ENCODE results near the gene RXFP4. TPM values are rescaled to one million over a fixed set of nuclear protein-coding genes. Genes with fewer than 3 reads are reported as not detected.

Gene RXFP4
- total RNA-seq, 1 donor from 2014 or later = not detected

GRCh38 chr1:155947292-155947691 is 5.9 kb downstream of the RXFP4 start:
- H4K20me1 ChIP-seq (ENCODE audit: insufficient read depth, low read length) = peaks cover 41% of the 10 kb centered on the region
- peaks cover 2% of the 10 kb centered on the region for H3K79me2 ChIP-seq (ENCODE audit: insufficient read depth, low read length)
- H3K36me3 Mint-ChIP-seq (ENCODE audit: low read depth, unreplicated experiment) = peaks cover 17% of the 10 kb centered on the region
- TF ChIP-seq EZH2 (IDR thresholded peaks at IDR 0.05; ENCODE audit: insufficient read depth, low read length) (no peak), CTCF (IDR thresholded peaks at IDR 0.05; ENCODE audit: insufficient read depth, low read depth, low read length) (no peak)
- no peaks in the 10 kb centered on the region for H3K9me3 Mint-ChIP-seq (ENCODE audit: unreplicated experiment)
- H3K4me1 Mint-ChIP-seq (ENCODE audit: low read depth, unreplicated experiment) = peaks cover 8% of the 10 kb centered on the region
- H3K9ac ChIP-seq (ENCODE audit: low read length) = no peak overlapping the region
- no peak overlapping the region for H3K4me3 ChIP-seq (ENCODE audit: insufficient read depth, low read depth, low read length)
- no peak overlapping the region for H3K27ac Mint-ChIP-seq (ENCODE audit: unreplicated experiment)
- H3K4me3 Mint-ChIP-seq (ENCODE audit: unreplicated experiment) = no peak overlapping the region
- no peaks in the 10 kb centered on the region for H3K27me3 Mint-ChIP-seq (ENCODE audit: low read depth, unreplicated experiment)
- H3K27me3 ChIP-seq (ENCODE audit: insufficient read depth, low read length) = no peaks in the 10 kb centered on the region
- H3K27ac ChIP-seq (ENCODE audit: low read depth, low read length) = no peak overlapping the region
- DNase-seq (ENCODE audit: low read depth) (no peak), FAIRE-seq (no peak)
- no peaks in the 10 kb centered on the region for H3K4me1 ChIP-seq (ENCODE audit: insufficient read depth, low read length)
- peaks cover 49% of the 10 kb centered on the region for H3K36me3 ChIP-seq (ENCODE audit: insufficient read depth, low read length)
- H3K4me2 ChIP-seq (ENCODE audit: low read length) = no peak overlapping the region
- H3K9me3 ChIP-seq (ENCODE audit: insufficient read depth, low read depth, low read length) = no peaks in the 10 kb centered on the region
- no peak overlapping the region for H2AFZ ChIP-seq (ENCODE audit: low read depth, low read length)

- H3K4me2 ChIP-seq (ENCODE audit: low read length) = no peak overlapping the region
- peaks cover 54% of the 10 kb centered on the region for H3K36me3 ChIP-seq (ENCODE audit: insufficient read depth, low read length)
- H3K36me3 Mint-ChIP-seq (ENCODE audit: low read depth, unreplicated experiment) = peaks cover 17% of the 10 kb centered on the region
- FAIRE-seq (no peak), DNase-seq (ENCODE audit: low read depth) (no peak)
- H3K4me1 Mint-ChIP-seq (ENCODE audit: low read depth, unreplicated experiment) = peaks cover 8% of the 10 kb centered on the region
- peaks cover 6% of the 10 kb centered on the region for H3K79me2 ChIP-seq (ENCODE audit: insufficient read depth, low read length)
- no peak overlapping the region for H3K9ac ChIP-seq (ENCODE audit: low read length)
- H3K9me3 Mint-ChIP-seq (ENCODE audit: unreplicated experiment) = no peaks in the 10 kb centered on the region
- H3K27ac Mint-ChIP-seq (ENCODE audit: unreplicated experiment) = no peak overlapping the region
- no peaks in the 10 kb centered on the region for H3K9me3 ChIP-seq (ENCODE audit: insufficient read depth, low read depth, low read length)
- peaks cover 45% of the 10 kb centered on the region for H4K20me1 ChIP-seq (ENCODE audit: insufficient read depth, low read length)
- no peaks in the 10 kb centered on the region for H3K4me1 ChIP-seq (ENCODE audit: insufficient read depth, low read length)
- H3K27me3 ChIP-seq (ENCODE audit: insufficient read depth, low read length) = no peaks in the 10 kb centered on the region
- H3K27me3 Mint-ChIP-seq (ENCODE audit: low read depth, unreplicated experiment) = no peaks in the 10 kb centered on the region
- no peak overlapping the region for H3K27ac ChIP-seq (ENCODE audit: low read depth, low read length)
- no peak overlapping the region for H2AFZ ChIP-seq (ENCODE audit: low read depth, low read length)
- H3K4me3 Mint-ChIP-seq (ENCODE audit: unreplicated experiment) = no peak overlapping the region
- no peak overlapping the region for H3K4me3 ChIP-seq (ENCODE audit: insufficient read depth, low read depth, low read length)
- TF ChIP-seq CTCF (IDR thresholded peaks at IDR 0.05; ENCODE audit: insufficient read depth, low read depth, low read length) = no peak
- no peak for TF ChIP-seq EZH2 (IDR thresholded peaks at IDR 0.05; ENCODE audit: insufficient read depth, low read length)
These were observed 6.3 kb downstream of the RXFP4 start for GRCh38 chr1:155947741-155948140.

- no peaks in the 10 kb centered on the region for H3K9me3 ChIP-seq (ENCODE audit: insufficient read depth, low read depth, low read length)
- TF ChIP-seq EZH2 (IDR thresholded peaks at IDR 0.05; ENCODE audit: insufficient read depth, low read length) (no peak), CTCF (IDR thresholded peaks at IDR 0.05; ENCODE audit: insufficient read depth, low read depth, low read length) (no peak)
- no peak for FAIRE-seq
- no peak overlapping the region for H3K4me3 ChIP-seq (ENCODE audit: insufficient read depth, low read depth, low read length)
- peaks cover 16% of the 10 kb centered on the region for H3K79me2 ChIP-seq (ENCODE audit: insufficient read depth, low read length)
- H2AFZ ChIP-seq (ENCODE audit: low read depth, low read length) = no peak overlapping the region
- no peak overlapping the region for H3K27ac ChIP-seq (ENCODE audit: low read depth, low read length)
- Mint-ChIP-seq H3K4me3 (ENCODE audit: unreplicated experiment) (no peak overlapping the region), H3K9me3 (ENCODE audit: unreplicated experiment) (no peaks in the 10 kb centered on the region), H3K4me1 (ENCODE audit: low read depth, unreplicated experiment) (peaks cover 4% of the 10 kb centered on the region), H3K36me3 (ENCODE audit: low read depth, unreplicated experiment) (peaks cover 27% of the 10 kb centered on the region), H3K27me3 (ENCODE audit: low read depth, unreplicated experiment) (no peaks in the 10 kb centered on the region), H3K27ac (ENCODE audit: unreplicated experiment) (no peak overlapping the region)
- no peaks in the 10 kb centered on the region for H3K27me3 ChIP-seq (ENCODE audit: insufficient read depth, low read length)
- H3K4me2 ChIP-seq (ENCODE audit: low read length) = no peak overlapping the region
- no peak for DNase-seq (ENCODE audit: low read depth)
- peaks cover 74% of the 10 kb centered on the region for H3K36me3 ChIP-seq (ENCODE audit: insufficient read depth, low read length)
- peaks cover 48% of the 10 kb centered on the region for H4K20me1 ChIP-seq (ENCODE audit: insufficient read depth, low read length)
- no peak overlapping the region for H3K9ac ChIP-seq (ENCODE audit: low read length)
- no peaks in the 10 kb centered on the region for H3K4me1 ChIP-seq (ENCODE audit: insufficient read depth, low read length)
These were observed 9.4 kb downstream of the RXFP4 start for GRCh38 chr1:155950829-155951228.

All from astrocyte (in vitro differentiated cells and primary cell).